GM10266 (cell line): ENCODE results near the gene RAPGEF1.

ENCODE experiments used
- DNase-seq: peaks from one replicate; pipeline ENCODE4 v3.0.0; 2012; ENCODE audit errors: extremely low spot score
- CTCF ChIP-seq: IDR thresholded peaks from 2 replicates; pipeline ENCODE4 v1.5.1; 2012; ENCODE audit warnings: mild to moderate bottlenecking, low read depth; ENCODE audit not compliant: control insufficient read depth, insufficient read depth; ENCODE audit errors: missing control alignments

RAPGEF1 gene

GRCh38 chr9:131612851-131613250 is 127.0 kb downstream of the RAPGEF1 start:
- no peak for TF ChIP-seq CTCF
- DNase-seq: no peak

GRCh38 chr9:131611586-131612315 is 128.1 kb downstream of the RAPGEF1 start:
- no peak for DNase-seq
- no peak for TF ChIP-seq CTCF

- no peak for TF ChIP-seq CTCF
Measured at GRCh38 chr9:131610231-131610761, 129.6 kb downstream of the RAPGEF1 start.

GRCh38 chr9:131609099-131609830 is 130.6 kb downstream of the RAPGEF1 start:
- TF ChIP-seq CTCF: no peak
- no peak for DNase-seq

More at GRCh38 chr9:131610231-131610761, 129.6 kb downstream of the RAPGEF1 start:
- no peak for DNase-seq

GRCh38 chr9:131608493-131609037 is 131.3 kb downstream of the RAPGEF1 start:
- TF ChIP-seq CTCF: no peak
- DNase-seq: no peak

GRCh38 chr9:131607591-131607990 is 132.3 kb downstream of the RAPGEF1 start:
- DNase-seq: no peak
- no peak for TF ChIP-seq CTCF
